Stomach (tissue), 4 donors: ENCODE measurements around the gene TMEM44.

Source experiments
- EP300 ChIP-seq: sonication (generic); formaldehyde crosslinking; IDR thresholded peaks from one replicate; pipeline ENCODE4 v1.6.1; 2017; ENCODE audit warnings: antibody characterized with exemption
- POLR2A ChIP-seq, 4 donors: fragments of 450-650 bp; IDR thresholded peaks; one replicate each; pipeline ENCODE4 v1.6.1; 2016; ENCODE audit warnings: antibody characterized with exemption in 4 of 4, control low read depth in 2 of 4, mild to moderate bottlenecking in 1 of 4, moderate library complexity in 1 of 4
- TF ChIP-seq, protein P1 (sequence below), 7 experiments: fragments of 450-650 bp in 4 of 7; fragments of 200-600 bp in 3 of 7; sonication (generic) in 3 of 7; IDR thresholded peaks; one replicate each; pipeline ENCODE4 v1.5.1; 2016 to 2019; ENCODE audit warnings: antibody characterized with exemption in 7 of 7, control low read depth in 2 of 7, mild to moderate bottlenecking in 1 of 7

DNA sequence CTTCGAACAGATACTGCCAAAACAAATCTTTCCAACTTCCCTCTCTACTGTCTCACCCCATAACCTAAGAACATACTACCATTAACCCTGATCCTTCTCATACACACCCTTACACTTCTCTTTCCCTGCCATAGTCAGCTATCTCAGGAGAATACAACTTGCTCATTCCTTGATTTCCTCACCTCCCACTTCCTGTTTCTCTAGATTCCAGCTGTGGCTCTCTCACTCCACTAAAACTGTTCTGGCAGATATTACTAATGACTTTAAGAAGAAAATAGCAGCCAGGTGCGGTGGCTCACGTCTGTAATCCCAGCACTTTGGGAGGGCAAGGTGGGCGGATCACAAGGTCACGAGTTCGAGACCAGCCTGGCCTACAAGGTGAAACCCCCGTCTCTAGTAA is 34.1 kb upstream of the TMEM44 start:
- TF ChIP-seq POLR2A (IDR thresholded peaks at IDR 0.05) (no peak), EP300 (no peak)
- TF ChIP-seq, protein P1, sequence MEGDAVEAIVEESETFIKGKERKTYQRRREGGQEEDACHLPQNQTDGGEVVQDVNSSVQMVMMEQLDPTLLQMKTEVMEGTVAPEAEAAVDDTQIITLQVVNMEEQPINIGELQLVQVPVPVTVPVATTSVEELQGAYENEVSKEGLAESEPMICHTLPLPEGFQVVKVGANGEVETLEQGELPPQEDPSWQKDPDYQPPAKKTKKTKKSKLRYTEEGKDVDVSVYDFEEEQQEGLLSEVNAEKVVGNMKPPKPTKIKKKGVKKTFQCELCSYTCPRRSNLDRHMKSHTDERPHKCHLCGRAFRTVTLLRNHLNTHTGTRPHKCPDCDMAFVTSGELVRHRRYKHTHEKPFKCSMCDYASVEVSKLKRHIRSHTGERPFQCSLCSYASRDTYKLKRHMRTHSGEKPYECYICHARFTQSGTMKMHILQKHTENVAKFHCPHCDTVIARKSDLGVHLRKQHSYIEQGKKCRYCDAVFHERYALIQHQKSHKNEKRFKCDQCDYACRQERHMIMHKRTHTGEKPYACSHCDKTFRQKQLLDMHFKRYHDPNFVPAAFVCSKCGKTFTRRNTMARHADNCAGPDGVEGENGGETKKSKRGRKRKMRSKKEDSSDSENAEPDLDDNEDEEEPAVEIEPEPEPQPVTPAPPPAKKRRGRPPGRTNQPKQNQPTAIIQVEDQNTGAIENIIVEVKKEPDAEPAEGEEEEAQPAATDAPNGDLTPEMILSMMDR (IDR thresholded peaks at IDR 0.05): no peak
